Dendritic cell treated with granulocyte-macrophage colony-stimulating factor and Interleukin-4, amounts not matched to agents 40 ng/mL and 50 ng/mL, for 4 days (primary cell): Measurements from ENCODE around the gene WBP1.

Experiments used
- H3K27ac Mint-ChIP-seq: one replicate; pipeline ENCODE4 v1.8.0; 2022; ENCODE audit warnings: mild to moderate bottlenecking, mixed read lengths
- H3K27me3 Mint-ChIP-seq: one replicate; pipeline ENCODE4 v1.8.0; 2022; ENCODE audit warnings: mild to moderate bottlenecking, mixed read lengths
- H3K36me3 Mint-ChIP-seq: one replicate; pipeline ENCODE4 v1.8.0; 2022; ENCODE audit warnings: low read depth, mixed read lengths
- H3K4me1 Mint-ChIP-seq: one replicate; pipeline ENCODE4 v1.8.0; 2022; ENCODE audit warnings: low read depth, mixed read lengths
- H3K4me3 Mint-ChIP-seq: one replicate; pipeline ENCODE4 v1.8.0; 2022; ENCODE audit warnings: mild to moderate bottlenecking, moderate library complexity, mixed read lengths
- H3K9me3 Mint-ChIP-seq: one replicate; pipeline ENCODE4 v1.8.0; 2022; ENCODE audit warnings: mixed read lengths
- intact Hi-C: fragments of 100-400 bp; cut with micrococcal nuclease; formaldehyde crosslinking; loops from one replicate; pipeline ENCODE4 v1.15.0; 2022

The WBP1 gene

DNA sequence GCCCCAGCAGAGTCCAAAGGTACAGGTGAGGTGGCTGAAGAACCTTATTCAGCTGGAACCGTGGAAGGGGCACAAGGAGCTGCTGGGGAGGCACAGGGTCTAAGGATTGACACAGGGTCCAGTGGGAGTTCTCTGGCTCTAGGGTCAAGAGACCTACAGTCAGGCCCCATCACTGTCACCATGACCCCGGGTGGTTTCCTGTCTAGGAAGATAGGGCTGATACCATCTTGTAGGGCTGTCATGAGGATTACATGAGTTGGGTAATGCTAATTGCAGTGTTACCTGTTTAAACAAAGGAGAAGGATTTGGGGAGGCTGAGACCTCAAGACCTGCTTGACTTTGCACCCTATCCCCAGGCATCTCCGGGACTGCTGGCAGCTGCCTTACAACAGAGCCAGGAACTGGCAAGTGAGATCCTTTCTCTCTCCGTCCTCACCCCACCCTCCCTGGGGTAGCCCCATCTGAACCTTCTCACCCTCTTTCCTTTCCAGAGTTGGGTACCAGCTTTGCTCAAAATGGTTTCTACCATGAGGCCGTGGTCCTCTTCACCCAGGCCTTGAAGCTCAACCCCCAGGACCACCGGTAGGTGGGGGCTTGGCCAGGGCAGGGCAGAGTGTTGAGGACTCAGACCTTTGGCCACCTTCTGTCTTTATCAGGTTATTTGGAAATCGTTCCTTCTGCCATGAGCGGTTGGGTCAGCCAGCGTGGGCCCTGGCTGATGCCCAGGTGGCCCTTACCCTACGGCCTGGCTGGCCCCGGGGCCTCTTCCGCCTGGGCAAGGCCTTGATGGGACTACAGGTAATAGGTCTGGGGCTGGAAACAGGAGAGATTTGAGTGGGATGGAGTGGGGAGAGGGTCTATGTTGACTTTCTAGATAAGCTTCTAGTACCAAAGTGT lies 33.7 kb downstream of the WBP1 start:
- H3K27ac Mint-ChIP-seq = no peak overlapping the region
- peaks cover 13% of the 10 kb centered on the region for H3K27me3 Mint-ChIP-seq
- H3K36me3 Mint-ChIP-seq = peaks cover 63% of the 10 kb centered on the region
- intact Hi-C loops = no loop called here
- no peak overlapping the region for H3K4me3 Mint-ChIP-seq
- H3K4me1 Mint-ChIP-seq = peaks cover 2% of the 10 kb centered on the region
- no peaks in the 10 kb centered on the region for H3K9me3 Mint-ChIP-seq

GRCh38 chr2:74493546-74493945 lies 35.3 kb downstream of the WBP1 start:
- H3K4me3 Mint-ChIP-seq = no peak overlapping the region
- no peak overlapping the region for H3K27ac Mint-ChIP-seq
- peaks cover 28% of the 10 kb centered on the region for H3K27me3 Mint-ChIP-seq
- H3K36me3 Mint-ChIP-seq = peaks cover 57% of the 10 kb centered on the region
- peaks cover 13% of the 10 kb centered on the region for H3K4me1 Mint-ChIP-seq
- H3K9me3 Mint-ChIP-seq = no peaks in the 10 kb centered on the region
- intact Hi-C loops = no loop called here

- intact Hi-C loops = loop anchor here (5.0 kb wide), 1 partner anchor 37 kb away; no protein-coding TSS in a partner anchor
- H3K36me3 Mint-ChIP-seq = peaks cover 38% of the 10 kb centered on the region
- H3K27ac Mint-ChIP-seq = no peak overlapping the region
- peaks cover 47% of the 10 kb centered on the region for H3K27me3 Mint-ChIP-seq
- H3K4me3 Mint-ChIP-seq = no peak overlapping the region
- H3K9me3 Mint-ChIP-seq = no peaks in the 10 kb centered on the region
- H3K4me1 Mint-ChIP-seq = peaks cover 29% of the 10 kb centered on the region
Measured at GRCh38 chr2:74495440-74495839, 37.2 kb downstream of the WBP1 start.

- H3K27me3 Mint-ChIP-seq = peaks cover 64% of the 10 kb centered on the region
- no peaks in the 10 kb centered on the region for H3K9me3 Mint-ChIP-seq
- no peak overlapping the region for H3K27ac Mint-ChIP-seq
- intact Hi-C loops = loop anchor here (5.0 kb wide), 1 partner anchor 35 kb away; no protein-coding TSS in a partner anchor
- H3K36me3 Mint-ChIP-seq = peaks cover 21% of the 10 kb centered on the region
- H3K4me3 Mint-ChIP-seq = peak overlapping the region; percentile 69
- peaks cover 40% of the 10 kb centered on the region for H3K4me1 Mint-ChIP-seq
Measured at GRCh38 chr2:74496997-74497776, 38.9 kb downstream of the WBP1 start.

DNA sequence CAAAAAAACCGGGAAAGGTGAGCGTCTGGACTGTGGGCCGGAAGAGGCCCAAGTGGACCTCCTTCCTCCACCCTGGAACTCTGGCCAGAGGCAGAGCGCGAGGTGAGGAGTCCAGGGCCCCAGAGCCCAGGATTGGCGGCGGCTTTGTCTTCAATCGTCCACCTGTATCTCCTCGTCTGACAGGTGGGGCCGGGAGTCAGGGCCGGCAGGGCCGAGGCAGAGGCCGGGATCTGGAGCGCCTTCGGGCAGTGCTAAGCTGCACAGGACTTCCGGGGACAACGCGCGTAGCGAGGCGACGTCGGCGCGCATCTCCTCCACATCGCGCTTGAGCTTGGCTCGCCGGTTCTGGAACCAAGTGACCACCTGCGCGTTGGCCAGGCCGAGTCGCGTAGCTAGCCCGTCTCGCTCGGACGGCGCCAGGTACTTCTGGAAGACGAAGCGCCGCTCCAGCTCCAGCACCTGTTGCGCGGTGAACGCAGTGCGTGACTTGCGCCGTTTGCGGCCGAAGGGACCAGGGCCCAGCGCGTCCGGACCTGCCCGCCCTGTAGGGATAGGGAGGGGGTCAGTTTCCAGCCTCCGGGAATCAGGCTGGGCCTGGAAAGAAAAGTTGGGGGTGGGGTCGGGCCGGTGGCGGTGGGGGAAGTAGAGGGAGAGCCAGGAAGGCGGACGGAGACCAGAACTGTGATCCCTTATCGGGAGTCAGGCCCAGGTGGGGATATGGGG lies 39.7 kb downstream of the WBP1 start:
- Mint-ChIP-seq H3K27ac (peak overlapping the region; percentile 45), H3K9me3 (no peaks in the 10 kb centered on the region), H3K36me3 (peaks cover 19% of the 10 kb centered on the region), H3K4me3 (peak overlapping the region; percentile 69), H3K27me3 (peaks cover 67% of the 10 kb centered on the region), H3K4me1 (peaks cover 46% of the 10 kb centered on the region)
- intact Hi-C loops = loop anchor here (5.0 kb wide), 1 partner anchor 34 kb away; no protein-coding TSS in a partner anchor

- H3K4me3 Mint-ChIP-seq = peak overlapping the region; percentile 69
- H3K4me1 Mint-ChIP-seq = peaks cover 52% of the 10 kb centered on the region
- intact Hi-C loops = loop anchor here (5.0 kb wide), 1 partner anchor 34 kb away; no protein-coding TSS in a partner anchor
- H3K27me3 Mint-ChIP-seq = peaks cover 67% of the 10 kb centered on the region
- peaks cover 19% of the 10 kb centered on the region for H3K36me3 Mint-ChIP-seq
- H3K9me3 Mint-ChIP-seq = no peaks in the 10 kb centered on the region
- peak overlapping the region; percentile 45 for H3K27ac Mint-ChIP-seq
Measured at GRCh38 chr2:74498500-74499266, 40.4 kb downstream of the WBP1 start.

GRCh38 chr2:74499267-74499939 lies 41.2 kb downstream of the WBP1 start, which contains the start of gene LBX2:
LBX2 (minus strand) TSS chr2:74499603; CDS start chr2:74499537, 66 bp downstream.
- Mint-ChIP-seq H3K4me3 (peak within 1 kb of the TSS; percentile 69), H3K36me3 (peaks cover 20% of the 10 kb centered on the region), H3K9me3 (no peaks in the 10 kb centered on the region), H3K4me1 (peaks cover 59% of the 10 kb centered on the region), H3K27ac (peak within 1 kb of the TSS; percentile 45), H3K27me3 (peaks cover 67% of the 10 kb centered on the region)
- intact Hi-C loops = loop anchor here (5.0 kb wide), 1 partner anchor 33 kb away; no protein-coding TSS in a partner anchor

DNA sequence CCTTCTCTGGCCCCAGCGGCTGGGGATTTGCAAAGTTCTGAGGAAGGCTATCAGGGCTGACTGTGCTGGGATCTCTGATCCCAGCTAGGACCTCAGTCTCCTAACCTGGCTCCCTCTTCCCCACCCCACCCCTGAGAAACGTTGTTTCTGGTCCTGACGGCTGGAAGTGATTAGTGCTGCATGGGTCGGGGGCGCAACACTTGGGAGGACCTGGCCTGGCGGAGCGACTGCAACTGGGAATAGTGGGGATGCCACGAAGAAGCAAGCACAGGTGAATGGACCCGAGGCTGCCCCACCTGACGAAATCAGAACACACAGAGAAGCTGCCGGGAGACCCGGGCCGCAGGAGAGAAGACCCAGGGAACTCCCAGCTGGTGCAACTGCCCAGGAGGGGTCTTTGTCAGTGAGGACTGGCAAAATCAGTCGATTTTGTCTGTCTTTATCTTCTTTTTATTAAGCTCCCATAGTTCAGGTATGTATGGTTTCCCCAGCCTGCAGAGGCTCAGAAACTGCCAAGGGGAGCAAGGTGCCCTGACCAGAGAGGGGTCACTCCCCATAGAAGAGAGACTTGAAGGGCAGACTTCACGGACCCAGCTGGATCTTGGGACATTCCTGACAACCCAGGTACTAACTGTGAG lies 41.8 kb downstream of the WBP1 start:
- Mint-ChIP-seq H3K9me3 (no peaks in the 10 kb centered on the region), H3K27ac (no peak overlapping the region), H3K36me3 (peaks cover 27% of the 10 kb centered on the region), H3K27me3 (peaks cover 67% of the 10 kb centered on the region), H3K4me3 (peak overlapping the region; percentile 22), H3K4me1 (peaks cover 65% of the 10 kb centered on the region)
- intact Hi-C loops = loop anchor here (5.0 kb wide), 1 partner anchor 32 kb away; no protein-coding TSS in a partner anchor

GRCh38 chr2:74500578-74500946 lies 42.3 kb downstream of the WBP1 start:
- Mint-ChIP-seq H3K9me3 (no peaks in the 10 kb centered on the region), H3K27ac (no peak overlapping the region), H3K27me3 (peaks cover 65% of the 10 kb centered on the region), H3K4me3 (no peak overlapping the region), H3K4me1 (peaks cover 70% of the 10 kb centered on the region), H3K36me3 (peaks cover 32% of the 10 kb centered on the region)
- intact Hi-C loops = no loop called here

GRCh38 chr2:74501335-74502071 lies 43.3 kb downstream of the WBP1 start:
- H3K36me3 Mint-ChIP-seq = peaks cover 40% of the 10 kb centered on the region
- peaks cover 58% of the 10 kb centered on the region for H3K27me3 Mint-ChIP-seq
- peak overlapping the region; percentile 94 for H3K27ac Mint-ChIP-seq
- H3K4me3 Mint-ChIP-seq = peak overlapping the region; percentile 87
- intact Hi-C loops = no loop called here
- no peaks in the 10 kb centered on the region for H3K9me3 Mint-ChIP-seq
- peaks cover 80% of the 10 kb centered on the region for H3K4me1 Mint-ChIP-seq

DNA sequence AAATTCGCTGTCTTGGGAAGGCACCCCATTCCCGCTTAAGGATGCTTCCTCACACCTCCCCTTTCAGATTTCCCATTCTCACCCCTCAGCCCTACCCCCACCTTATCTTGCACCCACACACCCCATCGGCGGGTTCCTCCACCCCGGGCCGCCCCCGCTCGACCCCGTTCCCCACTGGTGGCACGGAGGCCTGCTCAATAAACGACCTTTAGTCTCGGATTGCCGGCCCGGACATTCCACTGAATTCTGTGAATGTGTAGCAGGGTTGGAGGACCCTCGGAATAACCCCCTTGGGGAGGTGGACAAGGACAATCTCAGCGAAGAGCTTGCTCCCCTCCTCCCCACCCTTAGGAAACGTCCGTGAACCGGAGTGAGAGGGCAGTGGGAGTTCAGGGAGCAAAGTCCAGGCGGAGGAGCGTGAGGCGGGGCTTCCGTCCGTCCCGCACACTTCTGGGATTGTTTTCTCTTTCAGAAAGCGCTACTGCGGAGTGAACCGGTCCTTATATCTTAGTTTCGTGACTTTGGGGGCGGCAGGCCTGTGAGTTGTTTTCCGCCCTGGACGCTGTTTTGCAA lies 44.0 kb downstream of the WBP1 start:
- intact Hi-C loops = no loop called here
- Mint-ChIP-seq H3K27ac (peak overlapping the region; percentile 94), H3K27me3 (peaks cover 52% of the 10 kb centered on the region), H3K4me1 (peaks cover 85% of the 10 kb centered on the region), H3K9me3 (no peaks in the 10 kb centered on the region), H3K36me3 (peaks cover 47% of the 10 kb centered on the region), H3K4me3 (peak overlapping the region; percentile 87)
